Lung microvascular endothelial cell (primary cell): ENCODE results near the gene HRH1. TPM values are rescaled to one million over a fixed set of nuclear protein-coding genes. Genes with fewer than 3 reads are reported as not detected.

Source experiments
- DNase-seq, 2 donors: peaks; one replicate each; pipeline versions ENCODE4 v3.0.0 to v3.0.0-alpha.2; 2010; ENCODE audit warnings: low read depth in 2 of 2
- total RNA-seq: library from RNA; depleted of rRNA; stranded (reverse); fragments of >200 nt; gene quantifications from 2 replicates; pipeline ENCODE4 v1.2.1, GENCODE V29; 2014

HRH1 gene
- total RNA-seq, 1 donor from 2014 or later = 1.6 TPM

DNA sequence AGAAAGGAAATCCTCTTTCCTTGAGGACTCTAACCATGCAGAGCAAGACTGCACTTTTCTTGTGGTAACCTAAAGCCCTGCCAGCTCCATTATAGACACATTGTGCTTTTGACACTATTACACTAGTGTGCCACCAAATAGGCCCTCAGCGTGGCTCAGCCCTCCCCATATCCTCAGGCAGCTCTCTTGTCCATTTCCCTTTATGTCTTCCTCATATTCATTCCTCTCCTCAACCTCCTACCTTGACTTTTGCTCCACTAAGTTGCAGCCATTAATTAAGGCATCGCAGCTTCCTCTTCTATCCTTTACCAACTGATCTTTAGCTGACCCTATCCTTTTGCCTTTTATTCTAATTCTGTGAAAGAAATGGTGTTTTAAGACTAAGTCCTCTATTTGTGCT, 121.6 kb downstream of the HRH1 start:
- DNase-seq = no peak

DNA sequence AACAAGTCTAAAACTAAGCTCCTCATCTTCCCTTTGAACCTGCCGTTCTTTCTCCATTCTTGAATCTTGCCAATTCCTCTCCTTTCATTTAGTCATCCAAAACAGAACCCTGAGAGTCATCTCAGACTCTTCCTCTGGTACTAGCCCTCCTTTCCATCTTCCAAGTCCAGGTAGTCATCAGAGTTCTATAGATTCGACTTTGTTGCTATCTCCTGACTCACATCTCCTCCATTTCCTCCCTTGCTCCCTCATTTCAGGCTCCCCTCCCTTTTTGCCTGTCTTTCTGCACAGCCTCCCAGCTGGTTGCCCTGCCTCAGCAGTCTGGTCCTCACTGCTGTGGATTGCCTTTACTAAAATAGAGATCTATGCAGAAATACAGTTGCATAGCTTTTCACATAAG, 122.6 kb downstream of the HRH1 start:
- DNase-seq = no peak

DNA sequence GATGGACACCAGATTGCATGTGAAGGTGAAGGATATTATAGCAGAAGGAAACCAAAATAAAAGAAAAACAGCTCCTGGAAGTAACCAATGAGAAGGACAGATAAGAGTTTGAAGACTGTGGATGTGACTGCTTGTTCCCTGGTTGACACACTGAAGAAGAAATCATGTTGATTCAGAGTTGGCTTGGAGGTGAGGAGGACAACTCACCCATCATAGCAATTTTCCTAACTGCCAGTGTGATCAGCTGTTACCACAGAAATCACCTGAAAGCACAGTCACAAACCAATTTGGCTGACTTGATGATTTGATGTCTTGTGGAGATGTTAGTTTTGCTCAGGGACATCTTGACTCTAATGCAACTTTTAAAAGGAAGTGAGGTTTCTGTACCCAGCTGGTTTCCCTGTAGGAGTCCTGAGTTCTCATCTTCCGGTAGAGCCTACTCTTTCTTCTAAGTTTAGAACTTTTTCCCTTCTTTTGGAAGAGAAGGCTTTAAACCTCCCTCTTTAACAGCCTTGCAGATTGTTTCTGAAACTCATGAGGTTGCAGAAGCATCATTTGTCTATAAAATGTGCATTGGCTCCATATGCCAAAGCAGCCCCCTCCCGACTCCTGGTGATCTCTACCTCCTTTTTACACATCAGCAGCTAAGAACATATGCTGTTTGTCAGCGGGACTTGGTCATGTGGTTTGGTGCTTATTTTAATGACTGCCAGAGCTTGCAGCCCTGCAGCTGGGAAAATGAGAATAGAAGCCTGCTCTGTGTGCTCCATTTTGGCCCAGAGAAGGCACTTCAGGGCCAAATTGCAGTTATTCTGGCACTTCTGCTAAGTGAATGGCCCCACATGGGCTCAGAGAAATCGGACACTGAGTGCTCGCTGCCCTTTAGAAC, 128.2 kb downstream of the HRH1 start:
- DNase-seq = no peak

DNA sequence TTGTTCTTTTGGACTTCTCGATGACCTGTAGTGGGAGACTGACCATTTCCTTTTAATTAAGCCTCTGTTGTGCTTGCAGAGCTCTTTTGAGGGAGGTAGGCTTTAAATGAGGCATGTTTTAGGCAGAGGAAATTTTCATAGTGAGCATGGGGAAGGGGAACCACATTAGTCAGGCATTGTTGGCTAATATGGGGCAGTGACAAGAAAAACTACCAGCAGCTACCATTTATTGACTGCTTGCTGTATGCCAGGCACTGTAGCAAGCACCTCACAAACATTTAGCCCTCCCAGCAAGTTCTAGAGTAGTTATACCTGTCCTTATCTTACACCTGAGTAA, 128.8 kb downstream of the HRH1 start:
- no peak for DNase-seq

DNA sequence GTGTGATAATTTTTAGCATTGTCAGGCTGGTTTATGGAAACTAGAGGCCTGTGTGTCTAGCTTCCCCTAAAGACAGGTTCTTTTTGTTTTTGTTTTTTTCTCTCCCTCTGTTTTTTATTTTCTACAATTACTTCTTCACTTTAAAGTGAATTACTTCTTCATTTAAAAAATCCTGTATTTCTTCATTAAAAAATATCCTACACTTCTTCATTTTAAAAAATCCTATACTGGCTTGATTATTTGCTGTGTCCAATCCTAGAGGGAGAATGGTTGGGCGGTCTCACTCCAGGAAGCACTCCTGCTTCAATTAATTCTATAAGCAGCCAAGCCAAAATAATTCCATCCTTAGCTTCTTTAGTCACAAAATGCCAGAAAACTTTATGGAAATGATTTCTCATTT, 129.7 kb downstream of the HRH1 start:
- DNase-seq = no peak

DNA sequence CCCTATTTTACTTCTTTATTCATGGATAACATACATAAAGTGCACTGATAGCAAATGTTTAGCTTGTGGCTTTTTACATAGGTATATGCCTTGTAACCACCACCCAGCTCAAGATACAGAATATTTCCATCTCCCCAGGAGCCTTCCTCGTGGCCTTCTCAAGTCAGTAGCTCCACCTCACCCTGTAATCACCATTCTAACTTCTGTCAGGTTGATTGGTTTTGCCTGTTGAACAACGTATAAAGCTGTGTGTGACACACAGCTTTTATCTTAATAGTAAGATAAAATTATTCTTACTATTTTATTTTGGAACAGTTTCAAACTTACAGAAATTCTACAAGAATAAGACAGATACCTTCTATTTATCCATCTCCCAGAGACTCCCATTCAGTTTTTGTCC, 131.2 kb downstream of the HRH1 start:
- DNase-seq = no peak

DNA sequence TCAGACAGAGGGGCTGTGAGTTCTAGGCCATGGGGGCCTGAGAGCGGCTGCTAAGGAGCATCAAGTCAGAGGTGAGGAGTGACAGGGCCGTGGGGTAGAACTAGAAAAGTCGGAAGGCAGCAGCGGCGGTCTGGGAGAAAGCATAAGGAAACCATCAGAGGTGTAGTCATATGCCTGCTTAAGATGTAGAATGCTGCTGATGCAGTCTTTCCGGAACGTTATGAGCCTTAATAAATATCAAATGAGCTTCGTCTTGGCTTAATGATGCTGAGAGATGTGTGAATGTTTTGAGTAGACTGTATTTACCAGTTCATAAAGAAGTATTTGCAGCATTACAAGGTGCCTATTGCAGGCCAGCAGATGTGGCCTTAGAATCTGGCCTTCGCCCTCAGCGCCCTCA, 133.1 kb downstream of the HRH1 start:
- DNase-seq = no peak

DNA sequence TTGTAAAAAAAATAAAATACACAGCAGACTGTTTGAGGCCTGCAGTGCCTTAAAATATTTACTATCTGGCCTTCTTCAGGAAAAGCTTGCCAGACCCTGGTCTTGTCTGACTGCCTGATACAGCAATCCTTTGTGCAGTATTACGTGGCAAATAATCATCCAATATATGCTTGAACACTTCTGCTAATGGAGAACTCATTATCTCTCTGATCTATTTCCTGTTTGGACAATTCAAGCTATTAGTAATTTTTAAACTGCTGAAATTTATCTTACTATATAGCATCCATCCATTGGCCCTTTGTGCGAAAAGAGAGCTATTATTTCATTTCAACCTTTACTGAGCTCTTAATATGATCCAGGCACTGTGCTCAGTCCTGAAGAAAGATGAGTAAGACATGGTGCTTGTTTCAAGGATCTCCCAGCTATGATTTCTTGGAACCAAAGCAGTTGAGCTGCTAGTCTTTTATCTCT, 133.8 kb downstream of the HRH1 start:
- peak in 1 of 2 donors; percentile 39 for DNase-seq

DNA sequence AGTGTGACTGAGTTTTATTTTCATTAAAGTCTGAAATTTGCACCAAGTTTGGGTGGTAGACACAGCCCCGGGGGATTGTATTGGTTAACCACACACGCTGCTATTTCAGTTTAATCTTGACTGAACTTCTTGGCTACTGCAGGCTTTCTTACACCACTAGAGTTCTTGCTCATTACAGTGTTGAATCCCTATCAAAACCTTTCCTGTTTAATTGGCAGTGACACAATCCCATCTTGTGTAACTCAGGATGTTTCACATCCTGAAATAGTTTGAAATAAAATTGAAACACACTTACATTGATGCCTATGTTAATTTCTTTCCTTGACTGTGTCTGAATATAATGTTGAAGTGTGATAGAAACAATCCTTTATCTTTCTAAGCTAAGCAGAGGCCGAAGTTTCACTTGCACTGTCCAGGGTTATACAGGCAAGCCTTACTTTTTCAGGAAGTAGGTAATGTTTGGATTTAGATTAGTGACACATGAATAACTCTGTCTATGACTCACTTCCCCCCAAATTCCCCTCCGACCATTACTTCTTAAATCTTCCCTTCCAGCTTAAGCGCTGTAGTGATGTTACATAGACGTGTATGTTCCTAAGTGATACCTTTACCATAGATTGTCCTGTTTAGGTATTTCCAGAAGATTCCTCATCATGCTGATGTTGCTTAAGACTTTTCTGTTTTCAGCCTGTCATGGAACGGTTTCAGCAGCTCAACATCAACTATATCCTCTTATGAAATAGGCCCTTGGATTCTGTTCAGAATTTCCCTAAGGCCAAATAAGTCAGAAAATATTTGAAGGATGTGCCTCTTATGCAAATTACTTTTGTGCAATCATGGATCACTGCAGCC, 134.7 kb downstream of the HRH1 start:
- peak; percentile 86 to 94 for DNase-seq

DNA sequence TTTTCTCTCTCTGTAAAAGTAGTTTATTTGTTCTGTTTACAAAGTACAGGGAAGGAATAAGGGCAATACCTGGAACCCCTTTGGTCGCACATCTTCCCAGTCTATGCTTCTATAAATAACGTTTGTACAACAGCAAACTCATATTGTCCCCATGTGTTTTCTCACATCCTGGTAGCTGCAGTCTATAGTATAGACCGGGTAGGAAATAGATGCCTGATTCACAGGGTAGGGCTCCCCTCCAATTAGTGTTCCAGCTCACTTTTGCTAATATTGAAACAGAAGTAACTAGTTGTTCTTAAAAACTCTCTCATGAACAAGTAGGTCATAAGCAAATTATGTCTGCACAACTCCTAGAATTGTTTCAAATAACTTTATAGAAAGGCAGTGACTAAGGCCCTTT, 135.6 kb downstream of the HRH1 start:
- peak in 1 of 2 donors; percentile 21 for DNase-seq

DNA sequence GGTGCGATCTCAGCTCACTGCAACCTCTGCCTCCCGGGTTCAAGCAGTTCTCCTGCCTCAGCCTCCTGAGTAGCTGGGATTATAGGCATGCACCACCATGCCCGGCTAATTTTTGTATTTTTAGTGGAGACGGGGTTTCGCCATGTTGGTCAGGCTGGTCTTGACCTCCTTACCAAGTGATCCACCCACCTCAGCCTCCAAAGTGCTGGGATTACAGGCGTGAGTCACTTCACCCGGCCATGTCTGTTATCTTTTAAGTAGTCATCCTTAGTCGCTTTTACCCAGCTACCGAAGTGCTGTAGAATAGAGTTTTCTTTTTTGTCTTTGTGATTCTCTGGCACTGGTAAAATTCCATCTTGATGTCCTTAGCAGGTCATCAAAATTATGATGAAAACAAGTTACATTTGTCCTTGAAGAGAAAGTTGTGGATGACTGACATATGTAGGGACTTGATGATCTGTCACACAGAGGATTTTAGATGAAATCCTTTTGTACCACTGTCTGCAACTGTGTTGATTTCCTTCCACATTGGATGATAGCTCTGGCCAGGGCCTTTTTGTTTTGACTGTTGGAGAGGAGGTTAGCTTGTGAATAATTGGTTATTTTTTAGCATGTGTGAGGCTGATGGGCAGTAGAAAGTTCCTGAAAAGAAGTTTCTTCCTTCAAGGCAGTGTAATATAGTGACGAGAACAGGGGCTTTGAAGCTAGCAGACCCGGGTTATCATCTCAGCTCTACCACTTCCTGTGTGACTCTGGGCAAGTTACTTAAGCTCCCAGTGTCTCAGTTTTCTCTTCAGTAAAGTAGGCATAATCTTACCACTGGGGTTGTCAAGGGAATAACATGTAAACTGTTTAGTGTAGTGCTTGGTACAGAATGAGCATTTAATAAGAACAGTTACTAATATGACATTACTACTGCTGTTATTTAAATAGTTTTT, 136.7 kb downstream of the HRH1 start:
- peak in 1 of 2 donors; percentile 52 for DNase-seq

DNA sequence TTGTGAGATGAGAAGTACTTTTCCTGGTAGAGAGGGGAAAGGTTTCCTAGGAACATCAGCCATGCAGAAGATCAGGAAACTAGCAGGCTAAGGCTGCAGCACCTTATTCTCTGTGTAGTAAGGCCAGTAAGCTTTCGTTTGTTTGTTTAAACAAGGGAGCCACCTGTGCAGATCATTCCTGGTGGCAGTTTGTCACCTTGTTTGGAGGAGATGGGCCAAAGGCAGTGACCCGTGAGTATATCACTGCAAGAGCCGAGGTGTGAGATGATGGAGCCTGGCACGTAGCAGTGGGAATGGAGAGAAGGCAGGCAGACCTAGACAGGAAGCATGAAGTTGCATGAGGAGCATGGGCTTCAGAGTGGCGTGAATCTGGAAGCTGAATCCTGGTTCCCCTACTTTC, 137.5 kb downstream of the HRH1 start:
- DNase-seq = no peak

DNA sequence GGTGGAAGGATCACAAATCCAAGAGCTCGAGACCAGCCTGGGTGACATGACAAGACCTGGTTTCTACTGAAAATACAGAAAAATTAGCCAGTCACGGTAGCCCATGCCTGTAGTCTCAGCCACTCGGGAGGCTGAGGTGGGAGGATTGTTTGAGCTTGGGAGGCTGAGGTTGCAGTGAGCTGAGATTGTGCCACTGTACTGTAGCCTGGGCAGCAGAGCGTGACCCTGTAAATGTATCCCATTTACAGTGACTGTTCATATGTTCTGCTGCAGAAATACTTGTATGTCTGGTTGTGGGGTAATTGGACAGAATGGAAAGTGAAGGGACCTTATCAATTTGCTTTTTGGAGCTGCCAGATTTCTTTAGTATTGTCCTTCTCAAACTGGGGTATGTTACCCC, 142.8 kb downstream of the HRH1 start:
- DNase-seq = no peak

DNA sequence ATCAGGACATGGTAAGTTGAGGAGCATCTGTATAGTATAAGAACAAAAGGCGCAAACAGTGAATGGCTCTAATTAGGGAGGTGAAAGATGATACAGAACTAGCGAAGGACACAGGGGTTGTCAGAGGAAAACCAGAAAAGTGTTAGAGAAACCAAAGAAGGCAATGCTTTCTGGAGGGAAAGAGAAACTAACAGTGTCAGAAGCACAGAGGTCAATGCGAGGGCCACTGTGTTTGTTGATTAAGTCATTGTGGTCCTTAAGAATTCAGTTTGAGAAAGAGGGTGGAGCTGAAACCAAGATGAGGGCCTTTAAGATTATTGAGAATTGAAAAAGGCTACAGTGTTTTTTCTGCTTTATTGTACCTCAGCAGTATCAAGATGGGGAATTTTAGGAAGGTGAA, 146.7 kb downstream of the HRH1 start:
- DNase-seq = peak in 1 of 2 donors; percentile 34

DNA sequence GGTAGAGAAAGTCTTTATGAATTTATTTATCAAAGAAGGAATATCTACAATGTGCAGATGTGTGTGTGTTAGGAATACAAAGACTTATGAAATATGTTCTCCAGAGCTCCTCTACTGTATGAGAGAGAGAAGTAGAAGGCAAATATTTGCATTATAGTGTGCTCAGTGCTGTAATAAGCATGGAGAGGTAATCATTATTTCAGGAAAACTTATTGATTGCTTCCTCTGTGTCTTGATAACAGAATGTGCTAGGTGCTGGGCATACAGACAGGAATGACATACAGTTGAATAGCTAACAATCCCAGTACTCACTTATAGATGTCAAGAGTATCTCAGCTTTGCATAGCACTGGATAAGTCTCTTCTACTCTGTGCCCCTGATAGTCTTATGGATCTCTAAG, 148.2 kb downstream of the HRH1 start:
- no peak for DNase-seq

DNA sequence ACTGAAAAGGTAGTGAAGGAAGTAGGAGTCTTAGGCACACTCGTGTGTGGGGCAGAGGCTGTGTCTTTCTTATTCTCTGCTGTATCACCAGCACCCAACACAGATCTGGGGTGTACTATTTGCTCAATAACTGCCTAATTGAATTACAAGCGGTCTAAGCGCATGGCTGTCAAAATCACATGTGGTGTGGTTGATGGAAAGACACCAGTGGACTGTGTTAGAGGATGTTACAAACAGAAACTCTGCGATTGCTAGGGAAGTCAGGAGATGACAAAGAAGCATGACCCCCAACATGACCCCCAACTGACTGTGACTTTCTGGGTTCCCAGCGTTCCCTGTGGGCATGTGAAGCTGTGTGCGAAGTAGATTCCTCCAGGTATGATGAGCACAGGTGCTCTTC, 149.9 kb downstream of the HRH1 start:
- no peak for DNase-seq

DNA sequence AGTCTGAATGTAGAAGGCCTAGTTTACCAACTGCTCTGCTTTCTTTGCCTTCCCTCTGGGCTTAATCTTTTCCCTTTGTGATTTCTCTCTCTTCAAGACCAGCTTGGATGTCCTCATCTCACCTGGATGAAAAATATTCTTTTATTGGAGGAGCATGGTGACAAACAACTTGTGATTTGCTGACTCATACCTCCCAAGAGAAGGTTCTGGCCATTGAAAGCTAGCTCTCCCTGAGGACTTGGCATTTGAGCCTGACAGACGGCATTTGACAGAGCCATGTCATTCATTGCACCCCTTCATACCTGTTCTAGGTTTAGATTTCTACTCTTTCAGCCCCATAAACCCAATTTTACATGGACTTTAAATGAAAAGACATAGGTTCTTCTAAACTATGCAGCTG, 151.2 kb downstream of the HRH1 start:
- DNase-seq = peak; percentile 26 to 28

DNA sequence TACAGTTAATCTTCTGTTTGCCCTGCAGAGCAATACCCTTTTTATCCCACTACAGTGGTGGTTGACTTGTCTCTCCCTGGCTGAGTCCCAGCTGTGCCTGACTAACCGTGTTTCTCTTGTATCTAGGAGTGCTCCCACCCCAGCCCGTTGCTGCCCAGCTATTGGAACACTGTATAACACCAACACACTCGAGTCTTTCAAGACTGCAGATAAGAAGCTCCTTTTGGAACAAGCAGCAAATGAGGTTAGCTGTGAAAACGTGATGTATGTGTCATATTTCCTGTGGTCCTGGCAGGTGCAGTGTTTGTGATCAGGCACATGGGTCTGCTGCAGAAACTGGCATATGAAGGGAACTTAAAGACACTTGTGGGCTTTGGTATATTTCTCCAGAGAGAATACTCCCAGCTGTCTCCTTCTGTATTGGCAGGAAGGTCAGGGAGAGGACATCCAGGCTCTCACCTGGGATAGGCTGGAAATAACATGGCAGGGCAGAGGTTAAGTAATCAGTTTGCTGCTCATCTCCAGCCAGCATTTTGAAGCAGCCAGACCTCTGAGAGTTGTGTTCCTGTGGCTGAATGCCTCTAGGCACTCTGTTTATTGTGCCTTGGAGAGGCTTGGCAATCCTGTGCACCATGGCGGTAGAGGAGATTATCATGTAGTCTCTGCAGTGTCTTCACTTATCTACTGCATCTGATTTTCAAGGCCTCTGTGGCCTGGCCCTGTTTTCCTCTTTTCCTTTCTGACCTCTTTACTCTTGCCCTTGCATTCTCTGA, 152.7 kb downstream of the HRH1 start:
- DNase-seq = peak; percentile 38 to 67

DNA sequence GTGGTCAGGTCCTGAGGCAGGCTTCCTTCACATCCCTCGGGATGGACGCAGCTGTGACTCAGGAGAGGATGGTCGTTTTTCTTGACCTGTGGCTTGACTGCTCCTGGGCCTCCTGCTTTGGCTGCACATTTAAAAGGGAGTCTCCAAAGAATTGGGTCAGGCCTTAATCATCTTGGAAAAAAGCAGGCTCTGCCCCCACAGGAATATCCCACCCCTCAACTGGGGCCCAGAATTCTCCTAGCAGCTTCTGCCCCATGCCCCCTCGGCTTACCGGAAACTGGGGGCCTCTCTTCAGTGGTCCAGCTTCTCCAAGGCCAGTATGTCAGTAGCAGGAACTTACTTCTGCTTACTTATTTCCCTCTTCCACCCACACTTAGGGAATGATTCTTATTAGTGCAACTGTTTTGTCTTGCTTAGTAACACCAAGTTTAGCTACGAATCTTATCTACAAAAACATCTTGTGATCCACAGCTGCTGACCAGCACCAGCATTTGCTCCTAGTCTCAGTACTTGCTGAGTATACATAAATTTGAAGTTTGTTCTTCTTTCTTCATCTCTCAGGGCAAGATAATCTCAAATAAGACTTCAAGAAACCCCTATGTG, 153.6 kb downstream of the HRH1 start:
- DNase-seq = no peak

DNA sequence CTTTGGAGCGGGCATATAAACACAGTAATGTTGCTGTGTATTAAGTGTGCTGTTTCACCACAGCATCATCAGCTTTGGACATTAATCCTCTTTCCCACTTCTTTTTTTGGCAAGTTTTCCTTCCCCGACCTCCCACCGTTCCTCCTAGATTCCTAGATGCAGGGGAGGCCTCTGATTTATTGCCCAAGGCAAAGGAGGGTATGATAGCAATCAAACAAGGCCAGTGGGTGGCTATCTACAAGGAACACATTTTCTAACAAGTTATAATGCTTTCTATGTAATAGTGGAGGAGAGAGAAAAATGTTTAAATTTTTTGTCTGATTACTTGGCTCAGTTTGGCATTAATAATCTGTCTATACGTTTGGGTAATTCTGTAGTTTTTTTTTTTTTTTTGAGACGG, 156.0 kb downstream of the HRH1 start:
- no peak for DNase-seq
